Activated CD8-positive, alpha-beta T cell treated with anti-CD3 and anti-CD28 coated beads for 36 hours (primary cell): Measurements from ENCODE around the gene STK32C. TPM values are rescaled to one million over a fixed set of nuclear protein-coding genes. Genes with fewer than 3 reads are reported as not detected.
"Not testable (repeated sequence)": the region's sequence is repeated elsewhere in the genome, so short reads cannot be mapped to it uniquely, and the experiment has no call there.

ENCODE experiments used
- ATAC-seq: fragments of 200-7000 bp; cut with Tn5 transposase; one replicate; pipeline ENCODE4 v1.10.0; 2021; ENCODE audit warnings: mild to moderate bottlenecking, moderate library complexity
- CTCF ChIA-PET: fragments of 350-600 bp; sonication (Branson Sonifier 250); formaldehyde crosslinking; loops from one replicate; lab custom pipeline; 2021; ENCODE audit warnings: antibody characterized with exemption; lab: Charles Lee
- POLR2A ChIA-PET: fragments of 350-600 bp; sonication (Branson Sonifier 250); formaldehyde crosslinking; loops from one replicate; lab custom pipeline; 2021; ENCODE audit warnings: antibody characterized with exemption; lab: Charles Lee
- DNase-seq: peaks from one replicate; pipeline ENCODE4 v3.0.0-alpha.2; 2020
- H3K27ac Mint-ChIP-seq: one replicate; pipeline ENCODE4 v1.8.0; 2021; ENCODE audit warnings: mild to moderate bottlenecking, mixed read lengths
- H3K27me3 Mint-ChIP-seq: one replicate; pipeline ENCODE4 v1.8.0; 2021; ENCODE audit warnings: mixed read lengths
- H3K36me3 Mint-ChIP-seq: one replicate; pipeline ENCODE4 v1.8.0; 2021; ENCODE audit warnings: low read depth, mixed read lengths
- H3K4me1 Mint-ChIP-seq: one replicate; pipeline ENCODE4 v1.8.0; 2021; ENCODE audit warnings: low read depth, mixed read lengths
- H3K4me3 Mint-ChIP-seq: one replicate; pipeline ENCODE4 v1.8.0; 2021; ENCODE audit warnings: mild to moderate bottlenecking, moderate library complexity, mixed read lengths
- H3K9me3 Mint-ChIP-seq: one replicate; pipeline ENCODE4 v1.8.0; 2021; ENCODE audit warnings: mixed read lengths
- intact Hi-C: fragments of 100-400 bp; cut with micrococcal nuclease; formaldehyde crosslinking; loops from one replicate; pipeline ENCODE4 v1.10.0; 2022
- total RNA-seq, 2 experiments: library from RNA; stranded (reverse); gene quantifications; one replicate each; pipeline ENCODE4 v1.2.3, GENCODE V29; 2021
- TF ChIP-seq, protein P1 (sequence below): fragments of 200-600 bp; IDR thresholded peaks from one replicate; pipeline ENCODE4 v1.8.0; 2022; ENCODE audit warnings: antibody characterized with exemption, mild to moderate bottlenecking

The STK32C gene
- total RNA-seq, 2 experiments from 2014 or later, result 29.3 to 31.4 TPM

DNA sequence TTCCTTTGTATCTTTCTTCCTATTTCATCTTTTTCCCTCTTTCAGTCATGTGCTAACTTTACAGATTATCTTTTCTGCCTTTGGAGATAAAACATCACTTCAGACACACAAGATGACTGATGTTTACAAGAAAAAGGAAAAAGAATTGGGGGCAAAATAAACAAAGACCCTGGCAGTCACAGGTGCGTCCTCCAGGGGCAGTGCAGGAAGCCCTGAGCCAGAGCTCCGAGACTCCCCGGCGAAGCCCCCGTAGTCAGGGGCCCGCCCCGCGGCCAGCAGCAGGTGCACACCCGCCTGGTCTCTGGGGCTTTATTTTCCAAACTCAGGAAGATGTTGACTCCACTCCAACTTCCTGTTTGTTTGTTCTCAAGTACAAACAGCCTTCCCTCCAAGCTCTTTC, 10.2 kb downstream of the STK32C start:
- no peaks in the 10 kb centered on the region for H3K9me3 Mint-ChIP-seq
- ChIA-PET POLR2A (interaction anchor here (1.3 kb wide), 1 partner anchor 10 kb away, joined by 3 read pairs; the partner anchor contains the start of gene STK32C), CTCF (no interaction called here)
- TF ChIP-seq, protein P1, sequence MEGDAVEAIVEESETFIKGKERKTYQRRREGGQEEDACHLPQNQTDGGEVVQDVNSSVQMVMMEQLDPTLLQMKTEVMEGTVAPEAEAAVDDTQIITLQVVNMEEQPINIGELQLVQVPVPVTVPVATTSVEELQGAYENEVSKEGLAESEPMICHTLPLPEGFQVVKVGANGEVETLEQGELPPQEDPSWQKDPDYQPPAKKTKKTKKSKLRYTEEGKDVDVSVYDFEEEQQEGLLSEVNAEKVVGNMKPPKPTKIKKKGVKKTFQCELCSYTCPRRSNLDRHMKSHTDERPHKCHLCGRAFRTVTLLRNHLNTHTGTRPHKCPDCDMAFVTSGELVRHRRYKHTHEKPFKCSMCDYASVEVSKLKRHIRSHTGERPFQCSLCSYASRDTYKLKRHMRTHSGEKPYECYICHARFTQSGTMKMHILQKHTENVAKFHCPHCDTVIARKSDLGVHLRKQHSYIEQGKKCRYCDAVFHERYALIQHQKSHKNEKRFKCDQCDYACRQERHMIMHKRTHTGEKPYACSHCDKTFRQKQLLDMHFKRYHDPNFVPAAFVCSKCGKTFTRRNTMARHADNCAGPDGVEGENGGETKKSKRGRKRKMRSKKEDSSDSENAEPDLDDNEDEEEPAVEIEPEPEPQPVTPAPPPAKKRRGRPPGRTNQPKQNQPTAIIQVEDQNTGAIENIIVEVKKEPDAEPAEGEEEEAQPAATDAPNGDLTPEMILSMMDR, result no peak
- peaks cover 7% of the 10 kb centered on the region for H3K4me1 Mint-ChIP-seq
- intact Hi-C loops, result no loop called here
- no peaks in the 10 kb centered on the region for H3K27me3 Mint-ChIP-seq
- H3K36me3 Mint-ChIP-seq, result no peaks in the 10 kb centered on the region
- peak; percentile 39 for ATAC-seq
- H3K4me3 Mint-ChIP-seq, result no peak overlapping the region
- DNase-seq, result no peak
- no peak overlapping the region for H3K27ac Mint-ChIP-seq

DNA sequence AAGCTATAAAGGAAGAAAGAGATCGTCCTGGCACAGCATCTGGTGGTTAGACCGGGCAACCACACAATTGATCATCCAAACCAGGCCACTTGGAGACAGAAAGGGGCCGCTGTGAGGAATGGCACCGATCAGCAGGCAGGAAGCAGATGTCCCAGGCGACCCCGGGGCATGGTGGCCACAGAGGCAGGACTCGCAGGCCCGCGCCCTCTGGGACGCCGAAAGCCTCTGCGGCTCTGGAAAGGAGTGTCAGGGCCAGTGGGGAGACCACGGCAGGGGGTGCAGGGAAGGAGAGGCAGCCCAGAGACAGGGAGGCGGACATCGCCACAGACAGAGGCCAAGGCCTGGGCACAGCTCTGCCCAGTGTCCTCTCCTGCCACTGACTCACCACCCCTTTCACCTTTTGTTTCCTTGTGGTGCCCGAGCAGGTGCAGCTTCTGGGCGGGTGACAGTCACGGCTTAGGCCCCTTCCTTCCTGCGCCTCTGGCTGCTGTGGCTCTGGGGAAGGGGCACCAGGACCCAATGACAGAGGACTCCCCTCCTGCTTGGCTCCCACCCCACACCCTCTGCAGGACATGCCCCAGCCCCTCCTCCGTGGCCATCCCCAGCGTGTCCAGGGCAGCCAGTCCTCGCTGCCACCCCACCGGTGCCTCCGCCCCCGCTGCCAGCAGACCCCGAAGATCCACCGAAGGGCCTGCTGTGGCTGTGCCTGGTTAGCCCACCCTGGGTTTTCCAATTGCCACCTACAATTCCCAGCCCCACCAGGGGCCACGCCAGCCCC, 10.9 kb downstream of the STK32C start:
- no peaks in the 10 kb centered on the region for H3K27me3 Mint-ChIP-seq
- no peaks in the 10 kb centered on the region for H3K9me3 Mint-ChIP-seq
- intact Hi-C loops, result no loop called here
- ChIA-PET POLR2A (interaction anchor here (1.3 kb wide), 1 partner anchor 11 kb away, joined by 3 read pairs; the partner anchor contains the start of gene STK32C), CTCF (no interaction called here)
- H3K4me3 Mint-ChIP-seq, result no peak overlapping the region
- H3K27ac Mint-ChIP-seq, result no peak overlapping the region
- TF ChIP-seq, protein P1, result no peak
- ATAC-seq, result no peak
- no peak for DNase-seq
- H3K36me3 Mint-ChIP-seq, result no peaks in the 10 kb centered on the region
- H3K4me1 Mint-ChIP-seq, result peaks cover 7% of the 10 kb centered on the region

DNA sequence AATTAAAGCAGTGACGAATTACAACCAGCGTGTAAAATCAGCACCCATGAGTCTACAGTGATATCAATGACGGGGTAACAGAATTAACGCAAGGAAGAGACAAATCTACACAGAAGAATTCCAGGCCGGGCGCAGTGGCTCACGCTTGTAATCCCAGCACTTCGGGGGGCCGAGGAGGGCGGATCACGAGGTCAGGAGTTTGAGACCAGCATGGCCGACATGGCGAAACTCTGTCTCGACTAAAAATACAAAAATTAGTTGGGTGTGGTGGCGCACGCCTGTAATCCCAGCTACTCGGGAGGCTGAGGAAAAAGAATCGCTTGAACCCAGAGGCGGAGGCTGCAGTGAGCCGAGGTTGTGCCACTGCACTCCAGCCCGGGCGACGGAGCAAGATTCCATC, 12.3 kb downstream of the STK32C start:
- ATAC-seq, POLR2A ChIA-PET, H3K4me3 Mint-ChIP-seq, H3K27ac Mint-ChIP-seq, H3K36me3 Mint-ChIP-seq, DNase-seq, H3K4me1 Mint-ChIP-seq, H3K27me3 Mint-ChIP-seq, H3K9me3 Mint-ChIP-seq, CTCF ChIA-PET, intact Hi-C loops: not testable (repeated sequence)

DNA sequence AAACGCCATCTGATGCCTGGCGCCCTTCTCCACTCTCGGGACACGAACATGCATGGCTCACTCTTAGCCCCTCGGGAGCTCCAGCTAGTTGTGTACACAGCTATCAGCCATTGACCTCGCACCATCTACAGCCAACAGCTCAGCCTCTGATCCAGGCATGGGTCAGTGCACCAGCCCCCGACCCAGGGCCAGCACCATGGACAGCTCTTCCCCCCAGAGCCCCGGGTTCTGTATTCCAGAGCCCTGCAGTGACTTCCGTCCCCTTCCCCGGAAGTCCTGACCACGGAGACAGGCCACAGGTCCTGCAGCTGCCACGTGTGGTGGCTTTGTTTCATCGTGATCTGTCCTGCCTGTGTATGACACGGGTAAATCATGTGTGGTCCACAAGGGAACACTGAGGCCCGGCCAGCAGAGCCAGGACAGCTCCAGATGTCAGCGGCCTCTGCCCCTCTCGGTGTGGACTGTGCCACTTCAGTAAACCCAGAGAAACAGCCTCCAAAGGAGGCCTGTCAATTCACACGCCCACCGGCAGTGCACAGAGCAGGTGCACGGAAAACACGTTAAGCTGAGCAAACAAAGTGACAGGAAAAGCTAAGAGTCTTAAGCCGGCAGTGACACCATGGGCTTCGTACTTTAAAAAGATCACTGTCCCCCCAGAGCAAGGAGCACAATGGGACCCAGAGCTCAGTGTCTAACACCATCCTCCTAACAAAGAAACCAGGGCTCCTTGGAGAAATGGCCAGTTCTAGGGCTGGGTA, 13.0 kb downstream of the STK32C start:
- intact Hi-C loops, result no loop called here
- CTCF ChIA-PET, result no interaction called here

DNA sequence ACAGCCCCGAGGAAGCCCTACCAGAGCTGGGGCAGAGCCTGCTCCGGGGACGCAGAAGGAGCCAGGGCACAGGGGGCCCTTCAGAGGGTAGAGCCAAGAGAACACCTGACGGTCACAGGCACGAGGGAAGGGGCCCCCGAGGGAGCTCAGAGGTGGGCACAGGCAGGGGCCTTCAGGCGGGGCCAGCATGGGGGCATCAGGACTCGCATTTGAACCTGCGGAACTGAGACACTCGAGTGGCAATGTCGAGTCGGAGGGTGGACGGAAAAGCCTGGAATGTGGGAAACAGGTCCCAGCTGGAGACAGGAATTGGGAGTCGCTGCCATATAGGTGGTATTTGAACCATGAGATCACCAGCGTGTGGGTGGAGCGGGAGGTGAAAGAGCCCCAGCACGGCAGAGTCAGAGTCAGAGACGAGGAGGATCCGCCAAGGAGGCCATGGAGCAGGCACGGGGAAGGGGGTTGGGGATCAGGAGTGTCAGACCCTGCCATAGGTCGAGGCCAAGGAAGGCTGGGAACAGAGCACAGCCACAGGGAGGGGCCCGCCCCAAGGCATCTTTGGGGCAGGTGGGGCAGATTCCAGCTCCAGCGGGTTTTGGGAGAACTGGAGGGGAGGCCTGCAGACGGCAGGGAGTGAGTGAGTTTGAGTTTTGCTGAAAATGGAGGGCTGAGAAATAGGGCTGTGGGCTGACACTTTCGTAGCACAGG, 13.8 kb downstream of the STK32C start:
- ChIA-PET CTCF (no interaction called here), POLR2A (no interaction called here)
- no peak overlapping the region for H3K27ac Mint-ChIP-seq

More for the DNA sequence above, 13.0 kb downstream of the STK32C start:
- DNase-seq (no peak), ATAC-seq (no peak)
- H3K27ac Mint-ChIP-seq, result no peak overlapping the region
- POLR2A ChIA-PET, result no interaction called here
- no peak overlapping the region for H3K4me3 Mint-ChIP-seq
- no peaks in the 10 kb centered on the region for H3K36me3 Mint-ChIP-seq
- H3K27me3 Mint-ChIP-seq, result no peaks in the 10 kb centered on the region
- TF ChIP-seq, protein P1, result no peak
- H3K4me1 Mint-ChIP-seq, result peaks cover 7% of the 10 kb centered on the region
- no peaks in the 10 kb centered on the region for H3K9me3 Mint-ChIP-seq

More for the DNA sequence above, 13.8 kb downstream of the STK32C start:
- ATAC-seq (no peak), DNase-seq (no peak)
- intact Hi-C loops, result no loop called here
- Mint-ChIP-seq H3K9me3 (no peaks in the 10 kb centered on the region), H3K4me1 (peaks cover 7% of the 10 kb centered on the region), H3K36me3 (no peaks in the 10 kb centered on the region), H3K4me3 (no peak overlapping the region), H3K27me3 (no peaks in the 10 kb centered on the region)
- TF ChIP-seq, protein P1, result no peak
